Activated gamma-delta T cell treated with Interleukin-2 at 50 U/mL for 16 hours (primary cell): ENCODE results near the gene C6orf132.
"Not testable (repeated sequence)": the region's sequence is repeated elsewhere in the genome, so short reads cannot be mapped to it uniquely, and the experiment has no call there.

ENCODE experiments used
- DNase-seq: peaks from one replicate; pipeline ENCODE4 v3.0.0-alpha.2; 2020

Gene C6orf132

DNA sequence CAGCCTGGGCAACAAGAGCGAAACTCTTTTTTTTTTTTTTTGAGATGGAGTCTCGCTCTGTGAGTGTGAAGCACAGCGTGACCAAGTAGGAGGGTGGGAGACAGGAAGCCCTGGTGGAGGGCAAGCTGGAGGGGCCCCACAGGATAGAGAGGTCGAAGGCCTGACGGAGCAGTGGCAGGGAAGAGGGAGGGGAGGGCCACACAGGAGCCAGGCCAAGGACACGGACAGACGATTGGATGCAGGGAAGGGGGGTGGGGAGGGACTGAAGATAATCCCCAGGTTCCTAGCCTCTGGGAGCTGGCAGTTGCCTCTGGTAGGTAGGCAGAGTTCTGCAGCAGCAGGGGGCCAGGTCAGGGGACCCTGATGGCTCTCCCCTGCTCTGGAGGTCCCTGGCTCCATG lies 20.0 kb upstream of the C6orf132 start:
- no peak for DNase-seq

- no peak for DNase-seq
These were observed 17.1 kb upstream of the C6orf132 start for GRCh38 chr6:42159431-42160024.

- DNase-seq = no peak
These were observed 16.2 kb upstream of the C6orf132 start for GRCh38 chr6:42158631-42159030.

DNA sequence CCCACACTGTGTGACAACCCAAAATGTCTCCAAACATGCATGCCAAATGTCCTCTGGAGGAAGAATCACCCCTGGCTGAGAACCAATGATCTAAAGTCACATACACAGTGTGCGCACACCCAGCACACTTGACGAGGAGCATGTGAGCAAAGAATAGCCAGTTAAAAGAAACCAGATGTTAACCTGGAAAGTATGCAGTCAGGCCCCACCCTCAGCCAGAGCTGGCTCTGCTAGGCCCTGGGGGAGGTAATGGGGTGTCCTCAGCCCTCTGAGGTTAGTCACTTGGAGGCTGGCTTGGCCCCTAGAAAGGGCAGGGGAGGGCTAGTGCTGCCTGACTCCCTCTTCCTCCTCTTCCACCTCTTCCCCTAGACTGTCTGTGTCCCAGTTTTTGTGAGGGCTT lies 15.6 kb upstream of the C6orf132 start:
- DNase-seq = no peak

DNA sequence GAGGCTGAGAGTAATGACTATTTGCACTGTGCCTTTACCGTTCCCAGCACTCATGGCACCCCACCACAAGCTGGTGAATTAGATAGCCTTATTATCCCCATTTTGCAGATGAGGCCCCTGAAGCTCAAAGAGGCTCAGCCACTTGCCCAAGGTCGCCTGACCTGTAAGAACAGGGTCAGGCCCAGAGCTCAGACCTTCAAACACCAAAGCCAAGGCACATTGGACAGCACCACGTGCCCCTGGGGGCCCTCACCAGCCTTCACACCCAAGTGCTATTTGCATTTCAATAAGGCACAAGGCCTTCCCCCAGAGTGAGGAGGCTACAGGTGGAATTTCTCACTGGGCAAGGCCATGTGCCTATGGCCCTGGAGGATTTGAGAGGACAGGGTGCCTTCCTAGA lies 14.2 kb upstream of the C6orf132 start:
- no peak for DNase-seq

DNA sequence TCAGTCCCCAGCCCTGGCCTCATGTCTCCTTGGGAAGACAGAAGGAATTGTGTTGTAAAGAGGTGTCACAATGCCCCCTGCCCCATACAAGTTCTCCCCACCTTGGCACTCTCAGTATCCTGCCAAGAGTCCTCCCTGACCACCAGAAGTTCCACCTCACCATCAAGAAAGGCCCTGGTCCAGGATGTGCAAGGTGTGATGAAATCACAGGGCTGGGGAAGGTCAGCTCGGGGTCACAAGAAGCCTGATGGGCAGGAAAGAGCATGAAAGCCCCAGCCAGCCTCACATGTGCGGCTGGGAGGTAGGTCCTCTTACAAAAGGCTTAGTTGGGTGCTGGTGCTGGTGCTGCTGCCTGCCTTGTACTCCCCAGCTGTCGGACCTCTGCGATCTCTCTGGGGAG lies 12.9 kb upstream of the C6orf132 start:
- DNase-seq = no peak

- DNase-seq = no peak
These were observed 12.2 kb upstream of the C6orf132 start for GRCh38 chr6:42154461-42155209.

DNA sequence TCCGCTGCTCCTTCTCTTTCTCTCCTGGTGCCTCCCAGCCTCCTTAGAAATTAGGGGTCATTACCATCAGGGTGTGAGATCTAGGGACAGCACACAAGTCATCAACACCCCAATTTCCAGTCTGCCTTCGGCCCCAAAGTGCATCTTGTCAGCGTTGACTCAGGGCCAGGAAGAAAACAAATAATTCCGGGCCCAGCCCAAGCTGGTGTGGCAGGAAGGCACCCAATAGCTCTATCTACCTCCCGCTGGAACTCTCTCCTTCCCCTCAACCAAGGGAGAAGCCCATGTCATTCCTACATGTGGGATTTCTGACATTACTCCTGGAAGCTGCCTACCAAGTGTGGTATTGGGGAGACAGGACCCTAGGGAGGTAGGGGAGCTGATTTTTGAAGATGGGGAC lies 11.5 kb upstream of the C6orf132 start:
- no peak for DNase-seq

- DNase-seq = not testable (repeated sequence)
These were observed 10.3 kb upstream of the C6orf132 start for GRCh38 chr6:42152528-42153213.

DNA sequence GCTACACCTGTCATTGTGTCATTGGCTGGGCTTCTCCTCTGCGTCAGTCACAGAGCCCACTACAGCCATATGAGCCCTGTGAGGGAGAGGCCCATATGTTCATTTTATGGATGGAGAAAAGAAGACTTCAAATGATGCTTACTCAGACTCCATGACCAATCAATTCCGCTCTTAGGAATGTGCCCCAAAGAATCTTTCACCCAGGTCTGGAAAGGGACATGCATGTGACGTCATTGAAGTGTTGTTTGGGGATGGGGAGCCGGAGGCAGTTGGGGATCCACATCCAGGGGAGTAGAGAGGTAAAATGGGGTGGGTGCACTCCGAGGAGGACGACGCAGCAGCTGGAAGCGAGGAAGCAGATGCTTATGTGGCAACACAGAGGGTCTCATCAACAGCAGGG lies 9.6 kb upstream of the C6orf132 start:
- DNase-seq = no peak

DNA sequence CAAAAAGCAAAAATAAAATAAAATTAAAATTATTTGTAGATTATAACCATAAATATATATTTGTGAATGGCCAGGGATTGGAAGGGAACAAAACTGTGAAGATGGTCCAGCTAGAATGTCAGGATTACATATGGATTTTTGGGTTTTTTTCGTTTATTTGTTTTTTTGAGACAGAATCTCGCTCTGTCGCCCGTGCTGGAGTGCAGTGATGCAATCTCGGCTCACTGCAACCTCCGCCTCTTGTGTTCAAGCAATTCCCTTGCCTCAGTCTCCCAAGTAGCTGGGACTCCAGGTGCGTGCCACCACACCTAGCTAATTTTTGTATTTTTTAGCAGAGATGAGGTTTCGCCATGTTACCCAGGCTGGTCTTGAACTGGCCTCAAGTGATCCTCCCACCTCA lies 7.8 kb upstream of the C6orf132 start:
- DNase-seq = no peak

- no peak for DNase-seq
These were observed 5.6 kb upstream of the C6orf132 start for GRCh38 chr6:42148058-42148457.

GRCh38 chr6:42147138-42147562 lies 4.7 kb upstream of the C6orf132 start:
- no peak for DNase-seq

- no peak for DNase-seq
These were observed 760 bp downstream of the C6orf132 start for GRCh38 chr6:42141603-42142117.

GRCh38 chr6:42140756-42141602 lies 1.4 kb downstream of the C6orf132 start:
- DNase-seq = no peak

GRCh38 chr6:42140032-42140431 lies 2.4 kb downstream of the C6orf132 start:
- DNase-seq = no peak

- no peak for DNase-seq
These were observed 3.5 kb downstream of the C6orf132 start for GRCh38 chr6:42138630-42139619.

GRCh38 chr6:42138190-42138589 lies 4.2 kb downstream of the C6orf132 start:
- DNase-seq = no peak

DNA sequence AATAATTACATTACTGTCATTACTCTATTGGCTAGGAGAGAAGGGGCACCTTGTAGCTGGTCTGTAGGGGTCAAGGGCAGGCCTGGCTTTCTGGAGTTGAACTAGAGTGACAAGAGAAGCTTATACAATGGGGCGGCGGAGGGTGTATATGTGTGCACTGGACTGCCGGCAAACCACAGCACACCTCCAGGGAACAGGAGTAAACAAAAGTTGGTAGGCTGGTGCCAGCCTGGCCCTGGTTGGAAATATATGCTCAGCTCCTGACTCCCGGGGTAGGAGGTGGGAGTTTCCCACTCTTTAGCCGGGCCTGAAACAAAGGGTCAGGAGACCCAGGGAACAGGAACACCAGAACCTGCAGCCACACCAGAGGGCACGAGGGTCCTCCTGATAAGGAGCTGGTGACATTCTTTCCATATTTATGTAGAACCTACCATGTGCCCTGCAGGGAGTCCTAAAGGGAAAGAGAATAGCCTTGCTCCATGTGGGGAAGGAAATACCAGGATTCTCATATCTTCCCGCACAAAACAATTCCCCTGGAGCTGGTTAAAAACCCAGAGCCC lies 5.1 kb downstream of the C6orf132 start:
- DNase-seq = no peak

GRCh38 chr6:42136508-42137193 lies 5.8 kb downstream of the C6orf132 start:
- DNase-seq = peak; percentile 17

DNA sequence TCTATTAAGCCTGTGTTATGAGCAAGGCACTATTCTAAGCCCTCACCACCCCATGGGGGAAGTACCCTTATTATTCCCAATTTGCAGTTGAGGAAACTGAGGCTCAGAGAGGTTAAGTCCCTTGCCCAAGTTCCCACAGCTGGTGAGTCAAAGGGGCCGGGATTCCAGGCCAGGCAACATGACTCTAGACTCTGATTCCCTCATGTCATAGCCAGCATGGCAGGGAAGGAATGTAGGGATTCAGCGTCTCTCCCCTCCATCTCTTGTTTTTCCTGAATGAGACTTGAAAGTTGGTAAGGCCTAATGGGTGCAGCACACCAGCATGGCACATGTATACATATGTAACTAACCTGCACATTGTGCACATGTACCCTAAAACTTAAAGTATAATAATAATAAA lies 6.7 kb downstream of the C6orf132 start:
- no peak for DNase-seq
